ENCODE results near the gene CERS6. TPM values are rescaled to one million over a fixed set of nuclear protein-coding genes. Genes with fewer than 3 reads are reported as not detected.

Gene CERS6
- total RNA-seq, 1 donor from 2014 or later, result 27.7 TPM

DNA sequence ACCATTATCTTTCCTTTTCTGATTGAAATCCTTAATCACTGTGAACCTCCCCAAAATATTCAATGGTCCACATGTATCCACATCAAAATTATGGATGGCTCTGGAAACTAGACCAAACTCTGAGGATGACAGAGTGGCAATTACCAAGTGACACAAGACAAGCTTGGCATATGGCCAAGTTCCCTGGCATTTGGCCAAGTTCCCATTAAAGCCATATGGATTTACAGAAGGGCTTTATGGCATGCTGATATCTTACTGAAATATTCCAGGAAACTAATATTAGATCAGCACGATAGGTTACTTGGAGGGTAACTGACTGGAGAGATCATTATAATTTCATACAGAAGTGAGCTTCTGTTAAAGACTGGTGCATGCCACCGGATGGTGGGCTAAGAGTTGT is 21.9 kb upstream of the CERS6 start:
- TF ChIP-seq, protein P1, sequence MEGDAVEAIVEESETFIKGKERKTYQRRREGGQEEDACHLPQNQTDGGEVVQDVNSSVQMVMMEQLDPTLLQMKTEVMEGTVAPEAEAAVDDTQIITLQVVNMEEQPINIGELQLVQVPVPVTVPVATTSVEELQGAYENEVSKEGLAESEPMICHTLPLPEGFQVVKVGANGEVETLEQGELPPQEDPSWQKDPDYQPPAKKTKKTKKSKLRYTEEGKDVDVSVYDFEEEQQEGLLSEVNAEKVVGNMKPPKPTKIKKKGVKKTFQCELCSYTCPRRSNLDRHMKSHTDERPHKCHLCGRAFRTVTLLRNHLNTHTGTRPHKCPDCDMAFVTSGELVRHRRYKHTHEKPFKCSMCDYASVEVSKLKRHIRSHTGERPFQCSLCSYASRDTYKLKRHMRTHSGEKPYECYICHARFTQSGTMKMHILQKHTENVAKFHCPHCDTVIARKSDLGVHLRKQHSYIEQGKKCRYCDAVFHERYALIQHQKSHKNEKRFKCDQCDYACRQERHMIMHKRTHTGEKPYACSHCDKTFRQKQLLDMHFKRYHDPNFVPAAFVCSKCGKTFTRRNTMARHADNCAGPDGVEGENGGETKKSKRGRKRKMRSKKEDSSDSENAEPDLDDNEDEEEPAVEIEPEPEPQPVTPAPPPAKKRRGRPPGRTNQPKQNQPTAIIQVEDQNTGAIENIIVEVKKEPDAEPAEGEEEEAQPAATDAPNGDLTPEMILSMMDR (IDR thresholded peaks at IDR 0.05), result no peak
- TF ChIP-seq POLR2A (IDR thresholded peaks at IDR 0.05), result no peak
- TF ChIP-seq POLR2AphosphoS5 (IDR thresholded peaks at IDR 0.05; ENCODE audit: insufficient read depth in 1 of 2, low read depth in 1 of 2), result no peak
- intact Hi-C loops (cut with DNase I), result no loop called here
- Histone ChIP-seq H3K4me3 (no peak overlapping the region), H3K36me3 (no peaks in the 10 kb centered on the region), H3K27ac (no peak overlapping the region), H3K9me3 (no peaks in the 10 kb centered on the region), H3K4me1 (no peaks in the 10 kb centered on the region), H3K27me3 (no peaks in the 10 kb centered on the region)
- no peak for DNase-seq (ENCODE audit: extremely low spot score in 2 of 2)

- H3K4me3 ChIP-seq, result no peak overlapping the region
- TF ChIP-seq POLR2AphosphoS5 (IDR thresholded peaks at IDR 0.05; ENCODE audit: insufficient read depth in 1 of 2, low read depth in 1 of 2), result no peak
- TF ChIP-seq, protein P1 (IDR thresholded peaks at IDR 0.05), result no peak
- no peak for TF ChIP-seq POLR2A (IDR thresholded peaks at IDR 0.05)
Observed at GRCh38 chr2:168436840-168437239, 19.2 kb upstream of the CERS6 start.

DNA sequence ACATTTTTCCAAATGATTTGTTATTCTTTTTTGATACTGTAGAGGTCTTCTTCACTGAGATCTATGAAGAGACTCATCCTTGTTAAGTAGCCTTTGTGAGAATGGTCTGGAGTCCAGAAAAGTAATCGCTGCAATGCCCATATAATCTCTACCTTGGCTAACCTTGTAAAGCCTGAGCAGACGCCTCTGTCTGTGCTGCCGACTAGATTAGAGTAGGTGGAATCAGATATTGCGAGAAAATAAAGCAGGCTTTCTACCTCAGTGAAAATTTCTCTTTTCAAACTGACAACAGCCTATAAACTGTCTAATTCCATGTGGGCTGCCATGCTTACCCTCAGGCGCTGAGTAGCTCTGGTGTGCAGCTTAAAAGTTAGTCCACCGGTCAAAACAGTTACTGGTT is 17.5 kb upstream of the CERS6 start:
- Histone ChIP-seq H3K27ac (no peak overlapping the region), H3K27me3 (no peaks in the 10 kb centered on the region), H3K36me3 (no peaks in the 10 kb centered on the region), H3K4me1 (no peaks in the 10 kb centered on the region), H3K9me3 (no peaks in the 10 kb centered on the region), H3K4me3 (no peak overlapping the region)
- intact Hi-C loops (cut with DNase I), result no loop called here
- DNase-seq (ENCODE audit: extremely low spot score in 2 of 2), result no peak
- TF ChIP-seq, protein P1 (IDR thresholded peaks at IDR 0.05), result no peak
- no peak for TF ChIP-seq POLR2A (IDR thresholded peaks at IDR 0.05)
- TF ChIP-seq POLR2AphosphoS5 (IDR thresholded peaks at IDR 0.05; ENCODE audit: insufficient read depth in 1 of 2, low read depth in 1 of 2), result no peak

More at GRCh38 chr2:168436840-168437239, 19.2 kb upstream of the CERS6 start:
- no peaks in the 10 kb centered on the region for H3K27me3 ChIP-seq
- DNase-seq (ENCODE audit: extremely low spot score in 2 of 2), result no peak
- H3K27ac ChIP-seq, result no peak overlapping the region
- H3K36me3 ChIP-seq, result no peaks in the 10 kb centered on the region
- no peaks in the 10 kb centered on the region for H3K9me3 ChIP-seq
- intact Hi-C loops (cut with DNase I), result no loop called here
- H3K4me1 ChIP-seq, result no peaks in the 10 kb centered on the region

DNA sequence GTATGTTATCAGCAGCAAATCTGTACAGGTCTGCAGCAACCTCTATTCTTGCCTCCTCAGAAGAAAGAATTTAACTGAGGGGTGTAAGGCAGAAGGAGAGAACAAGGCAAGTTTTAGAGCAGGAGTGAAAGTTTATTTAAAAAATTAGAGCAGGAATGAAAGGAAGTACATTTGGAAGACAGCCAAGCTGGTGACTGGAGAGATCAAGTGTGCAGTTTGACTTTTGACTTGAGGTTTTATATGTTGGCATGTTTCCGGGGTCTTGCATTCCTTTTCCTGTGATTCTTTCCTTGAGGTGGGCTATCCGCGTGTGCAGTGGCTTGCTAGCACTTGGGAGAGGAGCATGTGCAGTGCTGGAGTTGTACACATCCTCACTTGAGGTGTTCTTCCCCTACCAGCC is 16.5 kb upstream of the CERS6 start:
- intact Hi-C loops (cut with DNase I), result no loop called here
- Histone ChIP-seq H3K9me3 (no peaks in the 10 kb centered on the region), H3K36me3 (no peaks in the 10 kb centered on the region), H3K27me3 (no peaks in the 10 kb centered on the region), H3K27ac (no peak overlapping the region), H3K4me3 (no peak overlapping the region), H3K4me1 (no peaks in the 10 kb centered on the region)
- TF ChIP-seq POLR2A (IDR thresholded peaks at IDR 0.05) (no peak), POLR2AphosphoS5 (IDR thresholded peaks at IDR 0.05; ENCODE audit: insufficient read depth in 1 of 2, low read depth in 1 of 2) (no peak)
- TF ChIP-seq, protein P1 (IDR thresholded peaks at IDR 0.05), result no peak
- DNase-seq (ENCODE audit: extremely low spot score in 2 of 2), result no peak

DNA sequence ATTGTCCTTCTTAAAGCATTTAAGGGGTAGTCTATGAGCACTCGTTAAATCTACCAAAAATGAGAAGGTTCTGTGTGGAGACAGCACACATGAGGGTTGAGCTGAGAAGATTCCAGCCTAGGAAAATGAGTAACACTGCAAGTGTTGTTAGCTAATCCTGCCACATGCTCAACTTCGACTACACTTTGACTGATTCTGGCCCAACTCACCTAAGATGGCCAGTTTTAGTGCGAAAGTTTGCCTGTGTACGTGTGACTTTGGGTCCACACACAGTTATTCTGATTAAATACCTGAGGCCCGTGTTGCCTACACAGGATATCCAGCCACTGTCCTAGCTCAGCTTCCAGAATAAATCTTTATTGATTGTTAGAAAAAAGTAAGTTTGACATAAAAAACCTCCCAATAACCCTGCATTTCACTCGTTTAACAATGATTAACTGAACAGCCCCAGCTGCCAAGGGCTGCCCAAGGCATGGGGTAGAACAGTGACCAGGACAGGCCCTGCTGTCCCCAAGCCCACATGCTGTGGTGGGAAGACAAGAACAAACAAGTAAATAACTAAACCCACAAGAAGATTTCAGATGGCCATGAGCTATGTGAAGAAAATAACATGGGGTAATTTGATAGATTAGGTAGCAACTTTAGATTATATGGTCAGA is 14.7 kb upstream of the CERS6 start:
- intact Hi-C loops (cut with DNase I), result no loop called here
- Histone ChIP-seq H3K27me3 (no peaks in the 10 kb centered on the region), H3K36me3 (no peaks in the 10 kb centered on the region), H3K4me3 (no peak overlapping the region), H3K4me1 (no peaks in the 10 kb centered on the region), H3K27ac (no peak overlapping the region), H3K9me3 (no peaks in the 10 kb centered on the region)
- TF ChIP-seq POLR2AphosphoS5 (IDR thresholded peaks at IDR 0.05; ENCODE audit: insufficient read depth in 1 of 2, low read depth in 1 of 2), result no peak
- TF ChIP-seq, protein P1 (IDR thresholded peaks at IDR 0.05), result no peak
- no peak for TF ChIP-seq POLR2A (IDR thresholded peaks at IDR 0.05)
- no peak for DNase-seq (ENCODE audit: extremely low spot score in 2 of 2)
